Erythroblast (primary cell): ENCODE data around the gene MAMLD1.
A peak's percentile ranks its signal among the peaks of the same experiment; 100 is the strongest.

Source experiments
- DNase-seq, 2 experiments: peaks; one replicate each; lab custom pipeline; 2025; lab: John Stamatoyannopoulos, UW
- GATA1 ChIP-seq: IDR thresholded peaks from 2 replicates; pipeline ENCODE4 v1.6.1; 2011; ENCODE audit warnings: low read depth, mild to moderate bottlenecking, control low read depth, low read length, moderate library complexity
- POLR2A ChIP-seq: IDR thresholded peaks from 2 replicates; pipeline ENCODE4 v1.6.1; 2011; ENCODE audit warnings: mild to moderate bottlenecking, low read length

Gene MAMLD1

GRCh38 chrX:150512461-150512901 lies 149.4 kb downstream of the MAMLD1 start:
- no peak for DNase-seq
- TF ChIP-seq GATA1 (no peak), POLR2A (no peak)

- no peak for TF ChIP-seq POLR2A
- TF ChIP-seq GATA1: no peak
- no peak for DNase-seq
These were observed 150.4 kb downstream of the MAMLD1 start for GRCh38 chrX:150513544-150513943.

DNA sequence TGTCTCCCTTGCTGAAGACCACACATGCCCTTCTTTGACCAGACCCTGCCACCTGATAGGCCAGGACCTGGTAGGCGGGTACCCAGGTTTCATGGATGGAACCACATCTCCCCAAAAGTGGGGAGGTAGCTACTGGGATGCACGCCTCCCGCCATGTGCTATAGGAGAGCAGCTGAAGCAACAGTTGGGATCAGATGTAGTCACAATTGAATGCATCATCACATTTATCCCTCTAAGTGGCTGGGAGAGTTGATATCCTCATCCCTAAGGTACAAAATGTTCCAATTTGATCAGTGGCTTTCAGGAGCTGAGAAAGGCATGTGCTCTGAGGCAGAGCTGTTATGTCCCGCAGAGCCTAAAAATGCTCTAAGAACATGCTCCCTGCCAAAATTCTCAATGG lies 151.3 kb downstream of the MAMLD1 start:
- no peak for DNase-seq
- no peak for TF ChIP-seq POLR2A
- TF ChIP-seq GATA1: no peak

DNA sequence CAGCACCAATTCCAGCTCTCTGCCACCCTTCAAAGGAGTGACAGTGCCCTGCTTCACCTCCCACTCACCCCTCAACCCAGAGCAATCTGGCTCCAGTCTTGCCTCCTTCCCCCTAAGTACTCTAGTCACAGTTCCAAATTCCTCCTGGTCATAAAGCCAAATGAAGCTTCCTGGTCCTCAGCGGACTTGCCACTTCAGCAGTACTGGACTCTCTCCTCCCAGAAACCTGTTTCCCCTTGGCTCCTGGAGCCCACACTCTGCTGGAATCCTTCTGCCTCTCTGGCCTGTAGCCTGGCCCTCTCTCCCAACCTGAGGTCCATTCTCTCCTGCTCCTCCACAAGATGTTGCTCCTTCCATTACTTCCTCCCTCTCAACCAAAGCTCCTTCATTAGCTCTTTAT lies 152.7 kb downstream of the MAMLD1 start:
- DNase-seq: no peak
- TF ChIP-seq POLR2A (no peak), GATA1 (no peak)

GRCh38 chrX:150517303-150517910 lies 154.3 kb downstream of the MAMLD1 start:
- TF ChIP-seq GATA1: no peak
- no peak for TF ChIP-seq POLR2A
- DNase-seq: no peak

GRCh38 chrX:150522494-150522893 lies 159.4 kb downstream of the MAMLD1 start:
- no peak for TF ChIP-seq POLR2A
- no peak for TF ChIP-seq GATA1
- DNase-seq: no peak

DNA sequence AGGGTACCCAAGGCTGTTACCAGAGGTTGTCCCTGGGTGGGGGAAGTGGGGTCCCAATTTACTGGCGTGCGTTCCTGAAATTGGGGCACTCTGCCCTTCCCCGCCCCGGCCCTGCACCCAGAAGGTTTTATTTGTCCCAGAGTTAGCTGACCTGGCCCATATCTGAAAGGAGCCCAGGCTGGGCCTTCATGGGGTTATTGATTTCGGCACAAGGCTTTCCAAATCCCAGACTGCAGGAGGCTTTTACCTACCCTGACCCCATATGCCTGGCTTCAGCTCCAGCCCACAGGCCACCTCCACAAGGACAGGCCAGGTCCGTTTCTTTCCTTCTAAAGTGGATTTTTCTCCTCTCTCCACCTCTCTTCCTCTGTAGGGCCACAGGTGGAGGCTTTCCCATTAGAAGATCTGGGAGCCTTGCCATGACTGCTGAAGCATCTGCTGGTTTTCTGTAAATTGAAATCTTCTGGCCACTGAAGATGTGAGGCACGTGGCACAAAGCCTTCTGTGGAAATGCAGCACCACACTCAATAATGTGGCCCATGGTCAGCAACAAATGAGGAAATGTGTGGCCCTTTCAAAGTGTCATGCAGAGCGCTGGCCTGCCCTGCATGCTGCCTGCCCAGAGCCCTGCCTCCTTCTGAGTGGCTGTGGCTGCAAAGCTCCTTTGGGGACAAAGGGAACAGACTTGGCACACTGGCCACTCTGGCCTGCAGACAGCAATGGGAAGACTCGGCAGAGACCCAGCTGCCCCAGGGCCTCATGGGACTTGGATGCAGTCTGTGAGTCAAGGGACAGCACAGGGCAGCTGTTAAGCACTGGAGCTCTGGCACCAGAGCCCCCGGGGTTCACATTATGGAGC lies 162.2 kb downstream of the MAMLD1 start:
- no peak for DNase-seq
- TF ChIP-seq GATA1 (no peak), POLR2A (no peak)

GRCh38 chrX:150526692-150527091 lies 163.6 kb downstream of the MAMLD1 start:
- DNase-seq: no peak
- TF ChIP-seq POLR2A (no peak), GATA1 (no peak)

DNA sequence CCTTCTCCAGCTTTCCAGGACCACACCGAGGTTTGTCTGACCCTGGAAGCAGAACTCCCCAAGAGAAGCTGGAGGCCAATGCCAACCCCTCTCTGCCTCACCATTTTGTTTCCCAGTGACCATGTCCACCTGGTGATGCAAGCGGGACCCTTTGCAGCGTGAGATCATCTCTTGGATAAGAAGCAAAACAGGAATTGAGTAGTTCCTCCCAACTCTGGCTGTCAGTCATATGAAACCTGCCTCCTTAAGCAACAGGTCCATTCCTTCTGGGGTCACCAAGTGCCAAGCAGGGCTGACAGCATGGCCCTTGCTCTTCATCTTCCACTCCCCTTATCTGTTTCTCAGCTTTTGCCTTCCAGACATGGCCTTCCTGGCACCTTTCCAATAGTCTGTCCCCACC lies 164.0 kb downstream of the MAMLD1 start:
- TF ChIP-seq GATA1: no peak
- no peak for TF ChIP-seq POLR2A
- DNase-seq: no peak

DNA sequence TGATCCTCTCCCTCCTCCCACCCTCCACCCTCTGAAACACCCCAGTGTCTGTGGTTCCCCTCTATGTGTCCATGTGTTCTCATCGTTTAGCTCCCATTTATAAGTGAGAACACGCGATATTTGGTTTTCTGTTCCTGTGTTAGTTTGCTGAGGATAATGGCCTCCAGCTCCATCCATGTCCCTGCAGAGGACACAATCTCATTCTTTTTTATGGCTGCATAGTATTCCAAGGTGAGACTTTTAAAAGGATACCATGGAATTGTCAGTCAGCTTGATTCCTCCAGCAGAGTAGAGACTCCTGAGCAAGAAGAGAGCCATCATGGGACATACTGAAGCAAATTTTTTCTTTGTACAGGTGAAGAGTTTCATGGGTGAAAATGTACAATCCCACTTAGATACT lies 166.5 kb downstream of the MAMLD1 start:
- no peak for TF ChIP-seq GATA1
- no peak for DNase-seq

DNA sequence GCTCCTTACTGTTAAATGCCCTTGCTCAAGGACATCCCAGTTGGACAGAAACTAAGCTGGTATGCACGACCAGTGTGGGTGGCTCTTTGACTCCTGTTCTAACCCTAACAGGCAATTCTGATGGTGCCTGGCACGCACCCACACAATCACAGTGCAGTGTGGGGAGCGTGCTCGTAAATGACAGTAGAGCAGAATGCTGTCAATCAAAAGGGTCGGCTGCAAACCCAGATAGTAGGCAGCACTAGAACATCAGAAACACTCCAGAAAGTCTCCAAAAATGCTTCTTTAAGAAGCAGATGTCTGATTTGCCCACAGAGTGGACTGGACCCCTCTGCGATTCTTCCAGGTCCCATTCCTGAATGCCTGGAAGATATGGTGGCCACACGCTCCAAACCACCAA lies 167.7 kb downstream of the MAMLD1 start:
- TF ChIP-seq GATA1: no peak
- no peak for TF ChIP-seq POLR2A

GRCh38 chrX:150531467-150531866 lies 168.3 kb downstream of the MAMLD1 start:
- TF ChIP-seq GATA1 (no peak), POLR2A (no peak)
- no peak for DNase-seq

More for the DNA sequence above, 167.7 kb downstream of the MAMLD1 start:
- DNase-seq: no peak

DNA sequence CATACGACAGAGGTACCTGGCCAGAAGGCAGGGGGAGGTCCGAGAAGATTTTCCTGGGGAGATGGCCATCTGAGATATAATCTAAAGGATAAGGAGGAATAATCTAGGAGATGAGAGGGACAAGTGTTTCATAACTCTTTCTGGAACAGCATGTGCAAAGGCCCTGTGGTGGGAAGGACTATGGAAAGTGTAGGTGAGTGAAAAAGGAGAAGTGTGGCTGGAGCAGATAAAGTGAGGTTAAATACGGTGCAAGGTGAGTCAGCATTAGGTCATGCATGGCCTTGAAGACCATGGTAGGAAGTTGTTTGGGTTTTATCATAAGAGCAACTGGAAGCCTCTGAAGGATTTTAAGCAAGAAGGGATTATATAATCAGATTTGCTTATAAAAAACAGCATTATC lies 170.7 kb downstream of the MAMLD1 start:
- no peak for DNase-seq
- no peak for TF ChIP-seq POLR2A
- TF ChIP-seq GATA1: no peak

GRCh38 chrX:150536455-150537116 lies 173.5 kb downstream of the MAMLD1 start:
- no peak for TF ChIP-seq POLR2A
- peak in 1 of 2 experiments; percentile 0 for DNase-seq
